A673 (cell line): Measurements from ENCODE around the gene ATP5F1B. TPM values are rescaled to one million over a fixed set of nuclear protein-coding genes. Genes with fewer than 3 reads are reported as not detected.
A peak's percentile ranks its signal among the peaks of the same experiment; 100 is the strongest.

Experiments
- BruUV-seq: library from RNA; stranded (reverse); fragments of 400-500 nt; replicated peaks from 2 replicates; lab custom pipeline; 2021; lab: Mats Ljungman, UMichigan
- CTCF ChIA-PET: fragments of 300-600 bp; sonication (Branson Sonifier 250); formaldehyde crosslinking; loops from one replicate; lab custom pipeline; 2022; ENCODE audit warnings: antibody characterized with exemption; lab: Charles Lee
- POLR2A ChIA-PET: fragments of 300-600 bp; sonication (Branson Sonifier 250); formaldehyde crosslinking; loops from one replicate; lab custom pipeline; 2022; ENCODE audit warnings: antibody characterized with exemption; ENCODE audit not compliant: low non-redundant PET; lab: Charles Lee
- DNase-seq: peaks from one replicate; pipeline ENCODE4 v3.0.0-alpha.2; 2015; ENCODE audit warnings: low spot score
- H3K27ac ChIP-seq: fragments of 200-600 bp; sonication (generic); 2 replicates; pipeline ENCODE4 v1.5.1; 2016; ENCODE audit warnings: mixed run types, low read depth, mild to moderate bottlenecking, mixed read lengths, antibody characterized with exemption, low read length; ENCODE audit not compliant: poor library complexity, severe bottlenecking
- H3K27me3 ChIP-seq: fragments of 200-600 bp; sonication (generic); replicated peaks from 2 replicates; pipeline ENCODE4 v1.6.1; 2017; ENCODE audit warnings: mixed run types, low read depth, mild to moderate bottlenecking, mixed read lengths, antibody characterized with exemption, low read length; ENCODE audit not compliant: insufficient read depth, poor library complexity
- H3K36me3 ChIP-seq: fragments of 200-600 bp; sonication (generic); 2 replicates; pipeline ENCODE4 v1.6.1; 2016; ENCODE audit warnings: mixed run types, mild to moderate bottlenecking, mixed read lengths, antibody characterized with exemption, low read length; ENCODE audit not compliant: insufficient read depth, poor library complexity, severe bottlenecking
- H3K4me1 ChIP-seq: fragments of 200-600 bp; sonication (generic); 2 replicates; pipeline ENCODE4 v1.6.1; 2017; ENCODE audit warnings: mixed run types, mild to moderate bottlenecking, mixed read lengths, antibody characterized with exemption, low read length; ENCODE audit not compliant: insufficient read depth, poor library complexity, severe bottlenecking
- H3K4me3 ChIP-seq: fragments of 200-600 bp; sonication (generic); 2 replicates; pipeline ENCODE4 v1.5.1; 2016; ENCODE audit warnings: low read depth, mixed run types, mild to moderate bottlenecking, mixed read lengths, low read length; ENCODE audit not compliant: poor library complexity, severe bottlenecking
- H3K9me3 ChIP-seq: fragments of 200-600 bp; sonication (generic); 2 replicates; pipeline ENCODE4 v1.6.1; 2016; ENCODE audit warnings: mixed run types, low read depth, mild to moderate bottlenecking, mixed read lengths, antibody characterized with exemption, low read length; ENCODE audit not compliant: poor library complexity, severe bottlenecking
- EZH2 ChIP-seq: fragments of 200-600 bp; sonication (generic); IDR thresholded peaks from 2 replicates; pipeline ENCODE4 v1.6.1; 2017; ENCODE audit warnings: borderline replicate concordance, low read depth, mild to moderate bottlenecking, mixed read lengths, antibody characterized with exemption, low read length; ENCODE audit not compliant: poor library complexity, severe bottlenecking
- intact Hi-C: fragments of 100-400 bp; cut with micrococcal nuclease; formaldehyde crosslinking; loops from one replicate; pipeline ENCODE4 v1.10.0; 2022; ENCODE audit not compliant: unreplicated experiment
- total RNA-seq: library from RNA; stranded (reverse); gene quantifications from 2 replicates; pipeline ENCODE4 v1.2.3, GENCODE V29; 2021
- TF ChIP-seq, protein P1 (sequence below): fragments of 300-800, 200-600 bp; sonication (generic); conservative IDR thresholded peaks from 2 replicates; pipeline ENCODE4 v1.5.1; 2017; ENCODE audit warnings: low read depth, mild to moderate bottlenecking, antibody characterized with exemption, low read length, moderate library complexity, mixed read lengths

Gene ATP5F1B
- total RNA-seq, 1 experiment from 2014 or later, result 1,089 TPM

DNA sequence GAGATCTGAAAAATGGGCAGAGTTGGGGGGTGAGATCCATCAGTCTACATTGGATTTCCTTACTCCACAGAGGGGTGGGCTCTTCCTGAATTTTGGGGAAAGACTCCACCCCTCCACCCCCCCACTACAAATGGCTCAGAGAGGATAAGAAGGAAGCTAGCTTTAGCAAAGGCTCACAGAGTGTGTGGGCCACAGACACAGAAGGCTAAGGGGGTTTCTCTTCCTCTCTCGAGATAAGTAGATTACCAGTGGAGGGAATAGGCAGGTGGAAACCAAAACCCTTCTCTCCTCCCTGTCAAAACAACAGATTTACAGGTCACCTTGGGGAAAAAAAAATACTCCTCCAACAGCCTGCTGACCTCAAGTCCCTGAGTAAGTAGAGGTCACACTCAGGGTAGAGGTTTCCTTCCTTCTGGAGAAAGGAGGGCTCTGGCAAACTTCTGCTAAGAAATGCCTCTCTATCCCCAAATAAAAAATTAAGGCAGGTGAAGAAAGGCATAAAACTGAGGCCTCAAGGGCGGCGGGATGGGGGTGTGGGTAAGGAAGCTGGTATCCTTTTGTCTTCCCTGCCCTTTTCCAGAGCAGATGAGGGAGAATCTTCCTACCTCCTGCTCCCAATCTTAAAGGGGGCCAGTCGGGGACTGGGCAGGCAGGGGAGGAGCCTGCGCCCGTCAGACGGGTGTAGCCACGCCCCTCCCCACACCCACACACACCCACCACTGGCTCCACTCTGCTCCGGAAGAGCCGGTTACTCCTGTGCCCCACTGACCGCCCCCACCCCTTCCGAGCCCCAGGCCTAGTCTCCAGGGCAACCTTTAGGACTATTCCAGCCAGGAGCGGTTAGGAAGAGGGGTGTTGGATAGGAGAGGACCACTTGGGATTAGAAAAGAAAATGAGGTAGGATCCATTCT is 13.7 kb downstream of the ATP5F1B start:
- Histone ChIP-seq H3K36me3 (peaks cover under 1% of the 10 kb centered on the region), H3K9me3 (no peaks in the 10 kb centered on the region), H3K27ac (peak overlapping the region; percentile 38), H3K4me3 (peak overlapping the region; percentile 77), H3K27me3 (no peaks in the 10 kb centered on the region), H3K4me1 (peaks cover 48% of the 10 kb centered on the region)
- TF ChIP-seq EZH2, result no peak
- TF ChIP-seq, protein P1, sequence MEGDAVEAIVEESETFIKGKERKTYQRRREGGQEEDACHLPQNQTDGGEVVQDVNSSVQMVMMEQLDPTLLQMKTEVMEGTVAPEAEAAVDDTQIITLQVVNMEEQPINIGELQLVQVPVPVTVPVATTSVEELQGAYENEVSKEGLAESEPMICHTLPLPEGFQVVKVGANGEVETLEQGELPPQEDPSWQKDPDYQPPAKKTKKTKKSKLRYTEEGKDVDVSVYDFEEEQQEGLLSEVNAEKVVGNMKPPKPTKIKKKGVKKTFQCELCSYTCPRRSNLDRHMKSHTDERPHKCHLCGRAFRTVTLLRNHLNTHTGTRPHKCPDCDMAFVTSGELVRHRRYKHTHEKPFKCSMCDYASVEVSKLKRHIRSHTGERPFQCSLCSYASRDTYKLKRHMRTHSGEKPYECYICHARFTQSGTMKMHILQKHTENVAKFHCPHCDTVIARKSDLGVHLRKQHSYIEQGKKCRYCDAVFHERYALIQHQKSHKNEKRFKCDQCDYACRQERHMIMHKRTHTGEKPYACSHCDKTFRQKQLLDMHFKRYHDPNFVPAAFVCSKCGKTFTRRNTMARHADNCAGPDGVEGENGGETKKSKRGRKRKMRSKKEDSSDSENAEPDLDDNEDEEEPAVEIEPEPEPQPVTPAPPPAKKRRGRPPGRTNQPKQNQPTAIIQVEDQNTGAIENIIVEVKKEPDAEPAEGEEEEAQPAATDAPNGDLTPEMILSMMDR, result no peak
- intact Hi-C loops, result loop anchor here (10.0 kb wide), 1 partner anchor 517 kb away; the partner anchor contains the start of genes RPL41 and ZC3H10
- ChIA-PET POLR2A (no interaction called here), CTCF (no interaction called here)
- peak; percentile 65 for DNase-seq
- no TSS peak for BruUV-seq

DNA sequence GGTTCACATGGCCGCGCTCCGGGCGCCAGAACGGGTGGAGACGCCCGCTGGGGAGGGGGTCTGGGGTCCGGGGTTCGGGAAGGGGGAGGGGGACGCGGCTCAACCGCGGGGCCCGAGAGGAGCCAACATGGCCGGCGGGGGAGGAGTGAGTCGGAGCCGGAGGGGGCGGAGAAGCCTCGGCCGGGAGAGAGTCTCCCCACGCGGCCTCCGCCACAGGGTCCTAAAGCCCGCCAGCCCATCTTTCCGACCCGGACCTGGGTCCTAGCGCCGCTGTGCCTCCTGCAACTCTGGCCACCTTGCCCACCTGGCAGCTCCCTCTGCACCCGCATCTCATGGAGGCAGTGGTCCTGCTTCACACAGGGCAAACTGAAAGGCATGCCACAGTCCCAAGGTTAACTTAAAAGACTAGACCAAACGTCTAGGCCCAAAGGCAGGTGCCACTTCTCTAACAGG is 15.6 kb downstream of the ATP5F1B start, which contains the start of gene BAZ2A:
Gene BAZ2A, minus strand, starts transcription at position 147 of the 453 bp plus-strand sequence. CDS start 12,796 bp downstream, outside the sequence.
- peaks cover 14% of the 10 kb centered on the region for H3K36me3 ChIP-seq
- H3K4me1 ChIP-seq, result peaks cover 39% of the 10 kb centered on the region
- H3K27me3 ChIP-seq, result no peaks in the 10 kb centered on the region
- ChIA-PET POLR2A (interaction anchor here (0.6 kb wide), 1 partner anchor 931 kb away, joined by 8 read pairs; no protein-coding TSS in a partner anchor), CTCF (no interaction called here)
- H3K27ac ChIP-seq, result peak within 1 kb of the TSS; percentile 94
- no TSS peak for BruUV-seq
- no peaks in the 10 kb centered on the region for H3K9me3 ChIP-seq
- intact Hi-C loops, result loop anchor here (10.0 kb wide), 1 partner anchor 515 kb away; the partner anchor contains the start of genes RPL41 and ZC3H10
- H3K4me3 ChIP-seq, result peak within 1 kb of the TSS; percentile 99
- TF ChIP-seq EZH2, result no peak
- TF ChIP-seq, protein P1, result no peak
- peak; percentile 94 for DNase-seq

DNA sequence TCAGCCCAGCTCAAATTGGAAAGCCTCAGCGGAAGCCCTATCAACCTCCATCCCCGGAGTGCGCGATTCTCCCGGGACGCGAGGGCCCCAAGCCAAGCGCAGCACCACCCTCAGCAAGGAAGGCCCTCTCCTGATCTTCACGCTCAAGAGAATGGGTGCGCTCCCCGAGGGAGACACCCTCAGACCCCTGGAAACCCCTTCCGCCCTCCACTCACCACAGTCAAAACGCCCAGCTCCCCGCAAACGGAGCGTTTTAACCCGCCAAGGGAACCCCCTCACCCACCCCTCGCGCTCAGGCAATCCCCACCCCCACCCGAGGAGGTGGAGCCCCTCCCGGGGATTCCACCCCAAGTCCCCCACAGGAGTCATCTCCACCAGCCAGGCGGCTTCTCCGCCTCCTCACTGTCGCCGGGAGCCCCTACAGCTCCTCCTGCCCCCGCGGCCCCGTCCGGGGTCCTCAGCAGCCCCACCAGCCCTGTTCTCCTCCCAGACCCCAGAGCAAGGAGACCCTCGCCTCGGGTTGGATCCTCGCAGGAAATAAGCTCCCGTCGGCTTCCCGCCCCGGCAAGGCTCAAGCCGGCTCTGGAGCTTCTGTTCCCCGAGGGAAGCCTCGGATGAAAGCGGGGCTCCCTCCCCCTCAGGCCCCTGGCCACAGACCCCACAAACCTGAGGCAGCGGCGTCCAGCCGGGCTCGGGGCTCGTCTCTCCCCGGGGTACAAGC is 16.2 kb downstream of the ATP5F1B start:
- Histone ChIP-seq H3K4me1 (peaks cover 39% of the 10 kb centered on the region), H3K27me3 (no peaks in the 10 kb centered on the region), H3K9me3 (no peaks in the 10 kb centered on the region), H3K36me3 (peaks cover 14% of the 10 kb centered on the region), H3K4me3 (peak overlapping the region; percentile 99), H3K27ac (peak overlapping the region; percentile 94)
- BruUV-seq, result no TSS peak
- POLR2A ChIA-PET, result interaction anchor here (0.6 to 0.7 kb wide), 3 partner anchors 457 to 930 kb away, joined by 3 to 8 read pairs (median 3); no protein-coding TSS in a partner anchor
- no peak for TF ChIP-seq EZH2
- TF ChIP-seq, protein P1, result no peak
- CTCF ChIA-PET, result no interaction called here
- DNase-seq, result peak; percentile 43
- intact Hi-C loops, result loop anchor here (10.0 kb wide), 1 partner anchor 515 kb away; the partner anchor contains the start of genes RPL41 and ZC3H10
